Glomerular endothelial cell (primary cell): ENCODE results near the gene FSIP1. TPM values are rescaled to one million over a fixed set of nuclear protein-coding genes. Genes with fewer than 3 reads are reported as not detected.
"Not testable (repeated sequence)": the region's sequence is repeated elsewhere in the genome, so short reads cannot be mapped to it uniquely, and the experiment has no call there.

Experiments
- DNase-seq: peaks from one replicate; pipeline ENCODE4 v3.0.0-alpha.2; 2011; ENCODE audit warnings: low read depth, low spot score; ENCODE audit errors: extremely low read depth
- total RNA-seq: library from RNA; depleted of rRNA; stranded (reverse); fragments of >200 nt; gene quantifications from 2 replicates; pipeline ENCODE4 v1.2.3, GENCODE V29; 2015

The FSIP1 gene
- total RNA-seq: 0.06 and 0.73 TPM in 2 replicates

DNA sequence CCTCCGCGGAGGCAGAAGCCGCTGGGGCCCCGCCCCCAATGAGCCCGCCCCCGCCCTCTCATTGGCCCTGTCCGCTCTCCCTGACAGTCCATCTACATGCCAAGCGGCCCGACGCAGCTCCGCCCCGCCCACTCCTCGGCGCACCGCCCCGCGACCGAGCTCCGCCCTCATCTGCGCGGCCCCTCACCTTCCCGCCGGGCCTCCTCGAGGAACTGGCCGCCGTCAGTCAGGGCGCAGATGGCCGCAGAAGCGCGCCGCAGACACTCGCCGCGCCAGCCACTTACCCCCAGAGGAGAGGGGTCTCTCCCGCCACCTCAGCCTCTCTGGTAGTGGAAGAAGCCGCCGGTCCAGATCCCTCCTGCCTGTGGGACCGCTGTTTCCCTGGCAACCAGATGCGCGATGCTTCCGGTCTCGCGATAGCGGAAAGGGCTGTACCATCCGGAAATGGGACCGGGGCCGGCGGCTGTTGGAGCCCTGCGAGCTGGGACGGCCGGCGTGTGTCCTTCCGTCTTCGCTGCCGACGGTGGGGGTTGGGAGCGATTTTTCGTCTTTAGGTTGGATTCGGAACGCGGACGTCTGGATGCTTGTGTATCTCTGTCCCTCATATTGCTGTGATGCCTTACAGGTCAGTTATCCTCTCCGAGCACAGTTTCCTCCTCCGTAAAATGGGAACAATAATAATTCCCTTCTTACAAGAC lies at the start of gene FSIP1:
TSS of gene FSIP1 (minus strand) at position 401 of the 698 bp plus-strand sequence. CDS start 6,317 bp downstream, outside the sequence.
- DNase-seq: peak; percentile 60

DNA sequence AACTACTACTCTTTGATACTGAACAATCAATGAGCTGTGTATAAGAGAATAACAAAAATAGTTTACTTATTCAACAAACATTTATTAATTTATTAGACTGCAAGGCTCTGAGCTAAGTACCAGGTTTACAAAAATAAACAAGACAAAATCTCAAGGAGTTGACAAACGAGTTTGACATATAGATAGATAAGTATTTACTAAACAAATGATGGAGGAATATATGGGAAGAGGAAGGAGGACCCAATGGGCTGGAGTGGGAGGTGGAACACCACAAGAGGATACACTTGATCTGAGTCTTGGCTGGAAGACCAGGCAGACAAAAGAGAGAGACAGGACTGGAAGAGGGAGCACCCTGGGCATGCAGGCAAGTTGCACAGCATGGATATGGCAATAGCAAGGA lies 47.5 kb upstream of the FSIP1 start:
- no peak for DNase-seq

DNA sequence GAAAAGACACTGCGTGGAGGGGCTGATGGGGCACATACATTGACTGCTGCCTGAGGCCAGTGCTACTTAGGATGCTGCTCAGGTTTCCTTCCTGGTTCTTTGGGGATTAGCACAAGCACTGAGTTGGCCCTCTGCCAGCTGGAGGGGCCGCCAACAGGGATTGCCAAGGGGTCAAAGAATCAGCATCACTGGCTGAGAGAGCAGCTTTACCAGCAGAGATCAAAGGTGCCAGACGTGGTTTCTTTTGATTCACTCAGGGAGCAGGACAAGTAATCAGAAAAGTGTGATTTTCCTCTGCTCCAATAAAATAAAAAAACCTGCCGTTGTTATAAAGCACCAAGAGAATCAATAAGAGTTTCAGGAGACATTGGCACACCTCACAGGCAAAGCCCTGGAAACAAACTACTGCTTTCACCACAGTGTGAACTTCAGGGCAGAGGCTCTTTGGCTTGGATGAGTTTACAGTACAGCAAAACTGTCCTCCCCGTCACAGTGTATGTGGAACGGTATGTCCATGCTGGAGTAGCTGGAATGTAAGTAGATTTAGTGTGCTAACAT lies 45.8 kb upstream of the FSIP1 start:
- DNase-seq: no peak

DNA sequence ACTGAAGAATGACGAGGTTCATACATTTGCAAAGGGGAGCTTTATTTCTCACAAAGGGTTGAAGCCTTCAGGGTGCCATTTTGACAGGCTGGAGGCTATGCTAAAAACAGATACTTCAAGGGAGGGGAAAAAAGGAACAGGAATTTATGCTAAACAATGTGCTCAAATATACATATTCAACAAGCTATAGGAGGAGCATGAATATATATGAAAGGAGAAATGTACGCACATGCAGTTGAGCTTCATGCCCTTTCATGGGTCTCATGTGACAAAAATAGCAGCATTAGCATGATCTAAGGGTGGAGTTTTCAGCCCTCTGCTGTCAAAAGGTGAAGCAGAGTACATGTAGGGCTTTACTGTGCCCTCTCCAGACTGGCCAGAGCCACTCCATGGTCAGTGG lies 44.3 kb upstream of the FSIP1 start:
- no peak for DNase-seq

DNA sequence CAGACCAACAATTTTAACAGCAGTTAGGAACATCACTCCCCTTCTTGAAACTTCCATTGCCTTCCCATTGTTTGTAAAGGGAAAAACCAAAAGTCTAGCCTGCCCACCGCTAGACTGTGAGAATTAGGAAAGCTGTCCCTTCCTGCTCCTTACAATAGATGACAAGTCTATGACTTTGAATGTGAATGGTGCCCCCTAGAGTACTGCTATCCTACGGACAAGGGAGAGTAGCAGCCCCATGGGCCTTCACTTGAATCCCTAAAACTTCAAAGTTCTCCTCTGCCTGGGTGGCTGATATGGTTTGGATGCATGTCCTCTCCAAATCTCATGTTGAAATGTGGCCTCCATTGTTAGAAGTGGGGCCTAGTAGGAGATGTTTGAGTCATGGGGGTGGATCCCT lies 41.0 kb upstream of the FSIP1 start:
- no peak for DNase-seq

DNA sequence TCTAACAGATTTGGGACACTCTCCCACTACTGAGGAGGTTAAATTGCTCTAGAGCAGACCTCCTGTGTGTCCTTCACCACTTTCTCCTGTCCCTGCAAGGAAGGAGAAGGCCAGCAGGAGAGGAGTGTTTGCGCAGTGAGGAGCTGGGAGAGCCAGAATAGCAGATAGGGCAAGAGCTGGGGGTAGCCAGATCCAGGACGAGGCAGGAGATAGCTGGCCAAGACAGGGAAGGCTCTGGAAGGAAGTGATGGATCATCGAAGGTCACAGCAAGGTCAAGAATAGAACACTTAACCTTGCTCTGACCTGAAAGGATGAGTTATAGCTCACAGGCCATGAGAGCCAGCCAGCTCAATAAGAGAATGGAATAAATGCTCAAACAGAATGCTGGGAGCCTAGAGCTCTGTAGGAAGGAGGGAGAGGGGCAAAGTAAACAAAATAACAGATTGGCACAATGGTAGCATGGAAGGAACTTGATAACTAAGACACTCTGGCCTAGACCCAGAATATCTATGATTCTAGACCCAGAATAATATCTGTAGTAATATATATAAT lies 37.5 kb upstream of the FSIP1 start:
- no peak for DNase-seq

DNA sequence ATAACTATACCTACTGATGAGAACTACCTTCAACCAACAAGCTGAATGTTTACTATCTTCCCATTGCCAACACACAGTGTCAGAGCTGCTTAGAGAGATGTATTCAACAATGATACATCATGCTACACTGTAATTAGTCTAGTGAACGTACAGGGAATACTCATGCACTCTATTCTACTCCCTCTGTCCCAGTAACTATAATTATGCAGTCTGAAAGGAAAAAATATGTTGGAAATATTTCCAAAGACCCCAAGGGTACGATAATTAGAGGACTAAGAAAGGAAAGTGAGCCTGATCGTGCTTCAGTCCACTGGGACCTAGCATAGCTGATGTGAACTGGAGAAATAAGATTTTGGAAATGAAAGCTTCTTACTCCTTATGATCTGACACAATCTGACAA lies 36.9 kb upstream of the FSIP1 start:
- no peak for DNase-seq

DNA sequence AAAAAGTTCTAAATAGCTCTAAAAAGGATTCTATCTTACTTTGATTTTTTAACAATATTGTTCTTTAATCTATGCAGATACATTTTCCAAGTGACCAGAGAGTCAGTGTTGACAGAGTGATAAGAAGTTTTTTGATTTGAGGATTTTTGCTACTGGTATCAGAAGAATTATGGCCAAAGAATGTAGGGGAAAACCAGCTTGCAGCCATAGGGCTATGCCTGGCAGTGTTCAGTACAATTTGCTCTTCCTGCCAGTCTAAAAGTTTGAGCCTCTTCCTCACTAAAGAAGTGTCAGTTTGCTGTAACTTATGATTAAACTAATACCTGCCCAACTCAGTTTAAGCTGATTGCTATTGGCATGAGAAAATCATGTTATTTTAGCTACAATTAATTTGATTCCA lies 35.3 kb upstream of the FSIP1 start:
- no peak for DNase-seq

DNA sequence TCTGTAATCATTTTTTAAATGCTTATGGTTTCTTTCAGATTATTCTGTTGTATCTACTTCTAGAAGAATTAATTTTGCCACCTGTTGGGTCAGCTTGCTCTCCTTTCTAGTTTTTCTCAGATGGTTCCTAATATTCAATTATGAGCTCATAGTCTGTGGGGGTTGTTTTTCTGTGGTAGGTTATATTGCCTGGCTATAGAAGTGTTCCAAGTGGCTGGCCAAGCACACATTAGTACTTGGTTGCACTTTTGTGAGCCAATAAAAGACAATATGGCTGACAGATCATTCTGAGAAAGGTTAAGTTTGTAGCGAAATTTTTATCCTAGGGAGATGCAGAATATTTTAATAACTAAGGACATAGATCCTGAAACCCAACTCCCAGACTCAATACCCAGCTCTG lies 31.8 kb upstream of the FSIP1 start:
- no peak for DNase-seq

DNA sequence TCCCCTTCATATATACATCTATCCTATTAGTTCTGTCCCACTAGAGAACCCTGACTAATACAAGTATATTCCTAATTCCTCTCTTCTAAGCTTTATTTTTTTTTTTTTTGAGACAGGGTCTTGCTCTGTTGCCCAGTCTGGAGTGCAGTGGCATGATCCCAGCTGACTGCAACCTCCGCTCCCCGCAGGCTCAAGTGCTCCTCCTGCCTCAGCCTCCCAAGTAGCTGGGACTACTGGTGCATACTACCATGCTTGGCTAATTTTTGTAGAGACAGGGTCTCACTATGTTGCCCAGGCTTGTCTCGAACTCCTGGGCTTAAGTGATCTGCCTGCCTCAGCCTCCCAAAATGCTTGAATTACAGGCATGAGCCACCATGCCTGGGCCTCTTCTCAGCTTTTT lies 30.0 kb upstream of the FSIP1 start:
- DNase-seq: not testable (repeated sequence)

DNA sequence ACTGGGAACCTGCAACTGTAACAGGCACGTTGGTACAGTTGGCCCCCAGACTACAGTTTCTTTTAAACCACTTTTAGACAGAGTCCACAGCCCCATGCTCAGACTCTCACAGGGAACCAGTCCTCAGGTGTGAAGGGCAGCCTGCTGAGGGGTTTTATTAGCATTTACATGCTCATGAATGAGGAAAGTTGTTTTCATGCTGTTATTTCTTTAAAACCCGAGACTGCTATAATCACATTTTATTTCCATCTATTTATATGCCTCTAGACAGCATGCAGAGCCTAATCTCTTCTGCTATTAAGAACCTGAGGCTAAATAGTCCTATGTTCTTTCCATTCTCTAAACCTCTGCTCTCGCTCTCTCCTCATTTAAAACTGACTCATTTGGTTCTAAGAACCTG lies 26.3 kb upstream of the FSIP1 start:
- no peak for DNase-seq

DNA sequence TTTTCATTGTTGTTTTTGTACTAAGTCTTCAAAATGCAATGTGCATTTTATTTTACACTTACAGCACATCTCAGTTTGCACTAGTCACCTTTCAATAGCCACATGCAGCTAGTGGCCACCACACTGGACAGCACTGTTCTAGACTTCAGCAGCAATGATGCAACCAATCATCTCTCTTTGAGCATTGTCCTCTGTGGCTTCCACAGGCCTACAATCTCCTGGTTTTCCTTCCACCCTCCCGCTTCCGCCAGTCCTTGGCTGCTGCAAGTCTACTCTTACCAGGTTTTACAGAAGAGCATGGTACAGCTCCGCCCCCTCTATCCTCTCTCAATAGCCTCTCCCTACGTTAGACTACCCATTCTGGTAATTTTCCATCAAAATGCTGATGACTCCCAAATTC lies 25.1 kb upstream of the FSIP1 start:
- no peak for DNase-seq

DNA sequence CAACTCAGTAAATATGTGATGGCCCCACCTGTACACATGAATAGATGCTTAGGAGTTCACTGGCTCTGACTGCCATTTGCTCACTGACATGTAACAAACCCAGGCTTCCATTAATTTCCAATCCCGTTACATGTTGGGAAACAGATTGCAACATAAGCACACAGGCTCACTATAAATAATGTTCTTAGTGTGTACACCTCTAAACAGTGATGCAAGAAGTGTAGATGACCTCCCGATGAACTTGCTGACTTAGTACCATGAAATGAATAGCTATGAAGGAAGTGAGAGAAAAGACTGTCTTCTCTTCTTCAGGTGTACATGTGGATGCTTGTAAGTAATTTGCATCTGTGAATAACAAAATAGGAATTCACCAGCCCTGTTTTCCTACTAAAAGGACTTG lies 21.4 kb upstream of the FSIP1 start:
- DNase-seq: no peak

DNA sequence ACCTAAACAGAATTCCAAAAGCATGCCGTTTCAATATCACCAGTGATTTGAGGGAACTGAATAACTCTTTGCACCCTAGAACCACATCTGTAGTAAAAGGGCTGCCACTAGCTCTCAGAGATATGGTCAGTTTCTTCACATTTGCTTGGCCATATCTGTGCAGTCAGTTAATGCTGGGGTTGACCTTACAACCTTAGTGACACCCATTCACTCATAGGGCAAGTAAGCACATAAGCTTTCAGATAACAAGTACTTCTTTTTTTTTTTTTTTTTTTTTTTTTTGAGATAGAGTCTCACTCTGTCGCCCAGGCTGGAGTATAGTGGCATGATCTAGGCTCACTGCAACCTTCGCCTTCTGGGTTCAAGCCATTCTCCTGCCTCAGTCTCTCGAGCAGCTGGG lies 20.4 kb upstream of the FSIP1 start:
- DNase-seq: no peak

DNA sequence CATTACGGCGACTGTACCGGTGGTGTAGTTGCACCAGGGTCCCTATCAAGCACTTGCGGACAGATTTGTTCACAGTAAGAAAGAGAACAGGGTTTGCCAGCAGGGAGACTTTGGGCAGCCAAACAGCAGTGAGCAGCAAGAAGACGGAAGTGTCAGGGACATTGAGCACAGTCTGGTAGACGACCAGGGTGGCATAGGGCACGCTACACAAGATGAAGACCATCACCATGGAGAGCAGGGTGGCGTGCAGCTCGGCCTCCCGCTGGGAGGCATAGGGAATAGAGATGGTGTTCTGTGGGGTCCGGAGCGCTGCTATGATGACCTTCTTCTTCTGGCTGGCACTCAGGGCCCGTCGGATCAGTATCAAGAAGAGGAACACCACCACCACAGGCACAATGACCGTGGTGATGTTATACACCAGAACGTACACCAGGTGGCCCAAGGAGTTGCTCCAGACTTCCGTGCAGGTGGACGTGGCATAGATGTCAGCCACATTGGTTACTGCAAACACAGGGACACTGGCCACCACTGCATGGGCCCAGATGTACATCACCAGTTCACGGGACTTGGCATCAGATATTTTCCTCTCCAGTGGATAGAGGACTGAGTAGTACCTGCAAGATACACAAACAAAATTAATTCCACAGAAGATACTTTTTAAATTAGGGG lies 19.1 kb upstream of the FSIP1 start:
- DNase-seq: no peak

DNA sequence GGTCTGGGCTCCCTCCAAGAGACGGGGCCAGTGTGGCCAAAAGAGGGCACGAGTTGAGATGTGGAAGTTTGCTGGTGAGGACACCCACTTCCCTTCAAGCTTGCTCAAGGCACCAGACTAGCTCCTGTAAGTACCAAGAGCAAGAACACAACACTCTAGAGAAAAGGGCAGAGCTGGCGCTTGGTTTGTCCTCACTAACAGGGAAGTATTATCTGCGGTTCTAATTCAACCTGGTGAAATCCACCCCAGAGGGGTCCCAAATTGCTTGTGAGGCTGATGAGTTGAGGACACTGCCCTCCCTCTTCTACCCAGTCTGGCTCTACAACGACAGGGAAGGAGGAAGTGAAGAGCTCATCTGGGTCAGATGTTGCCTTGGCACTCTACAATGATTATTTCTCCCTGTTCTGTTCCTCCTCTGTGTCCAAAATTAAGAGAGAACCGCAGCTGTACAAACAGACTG lies 16.9 kb upstream of the FSIP1 start:
- no peak for DNase-seq

DNA sequence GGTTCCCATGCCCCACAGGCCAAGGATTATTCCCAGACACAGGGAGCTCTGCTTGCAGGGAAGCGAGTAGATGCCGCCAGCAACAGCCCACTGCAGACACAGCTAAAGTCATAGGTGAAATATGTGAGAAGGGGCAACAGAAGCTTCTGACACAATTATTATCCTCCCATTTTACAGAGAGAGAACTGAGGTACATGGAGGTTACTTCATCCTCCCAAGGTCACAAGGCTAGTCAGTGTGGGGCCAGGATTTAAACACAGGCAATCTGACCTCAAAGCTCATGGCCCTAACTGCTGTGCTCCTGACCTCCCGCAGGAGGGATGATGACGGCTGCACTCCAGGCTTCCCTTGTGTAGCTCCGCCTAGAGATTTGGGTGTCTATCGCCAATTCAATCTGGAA lies 15.7 kb upstream of the FSIP1 start:
- no peak for DNase-seq

DNA sequence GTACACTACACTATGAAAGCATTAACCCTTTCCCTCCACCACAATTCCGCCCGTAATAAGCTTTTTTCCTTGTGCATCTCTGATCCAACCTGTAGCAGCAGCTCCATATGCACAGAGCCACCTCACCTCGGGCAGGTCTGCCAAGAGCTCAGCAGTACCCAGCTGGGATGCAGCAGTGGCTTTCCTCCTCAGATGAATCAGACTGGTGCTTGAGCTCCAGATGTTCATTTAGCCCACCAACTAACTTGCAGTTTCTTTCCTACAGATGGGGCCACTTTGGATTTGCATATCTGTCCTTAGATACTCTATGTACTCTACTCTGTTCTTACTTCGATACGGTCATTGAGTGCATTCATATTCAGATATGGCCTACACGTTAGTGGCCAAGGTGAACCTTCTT lies 14.8 kb upstream of the FSIP1 start:
- no peak for DNase-seq

DNA sequence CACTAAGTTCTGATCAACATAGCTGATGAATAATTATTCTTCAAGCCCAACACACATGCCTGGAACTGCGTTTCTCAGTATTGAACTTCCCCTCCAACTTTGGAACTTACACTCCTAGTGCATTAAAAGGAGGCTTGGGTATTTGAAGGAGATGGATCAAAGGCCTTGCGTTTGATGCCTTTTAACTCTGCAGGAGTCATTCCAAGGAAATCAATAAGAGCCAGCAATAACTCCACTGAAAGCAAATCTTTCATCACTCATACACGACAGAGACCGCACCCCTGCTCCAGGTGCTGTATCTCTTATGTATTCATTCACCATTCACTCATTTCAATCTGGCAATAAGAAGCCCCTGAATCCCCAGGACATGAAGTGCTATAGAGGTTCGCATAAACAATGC lies 14.0 kb upstream of the FSIP1 start:
- DNase-seq: no peak

DNA sequence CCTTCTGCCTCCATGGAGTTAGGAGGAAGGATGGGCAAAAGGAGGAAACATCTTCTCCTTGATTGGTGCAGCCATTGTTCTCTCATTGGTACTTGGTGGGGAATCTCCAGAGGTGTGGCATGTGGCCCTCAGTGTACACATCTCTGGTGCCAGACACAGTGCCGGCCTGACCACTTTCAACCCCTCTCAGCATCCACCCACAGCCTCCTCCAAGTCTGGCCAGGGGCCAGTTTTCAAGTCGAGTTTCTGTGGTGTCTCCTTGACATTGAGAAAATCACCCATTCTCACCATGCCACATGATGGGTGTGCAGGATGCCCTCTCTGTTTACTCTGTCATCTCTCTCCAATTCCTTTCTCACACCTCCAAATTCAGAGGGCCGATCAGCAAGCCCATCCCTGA lies 12.8 kb upstream of the FSIP1 start:
- DNase-seq: no peak

DNA sequence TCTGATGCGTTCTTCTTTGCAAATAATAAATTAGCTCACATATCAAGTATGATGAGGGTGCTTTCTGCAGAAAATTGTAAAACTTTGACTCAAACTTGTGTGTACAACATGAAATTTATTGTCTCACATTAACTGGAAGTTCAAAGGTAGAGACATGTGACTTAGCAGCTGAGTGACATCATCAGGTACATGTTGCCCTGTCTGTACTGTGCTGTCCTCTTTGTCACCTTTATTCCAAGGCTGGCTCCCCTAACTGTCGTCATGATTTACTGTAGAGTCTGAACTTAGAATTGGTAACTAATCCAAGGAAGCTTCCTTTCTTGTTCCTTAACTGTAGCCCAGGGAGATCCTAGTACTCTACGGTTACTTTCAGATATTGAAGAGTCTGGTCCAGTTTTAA lies 12.3 kb upstream of the FSIP1 start:
- no peak for DNase-seq

DNA sequence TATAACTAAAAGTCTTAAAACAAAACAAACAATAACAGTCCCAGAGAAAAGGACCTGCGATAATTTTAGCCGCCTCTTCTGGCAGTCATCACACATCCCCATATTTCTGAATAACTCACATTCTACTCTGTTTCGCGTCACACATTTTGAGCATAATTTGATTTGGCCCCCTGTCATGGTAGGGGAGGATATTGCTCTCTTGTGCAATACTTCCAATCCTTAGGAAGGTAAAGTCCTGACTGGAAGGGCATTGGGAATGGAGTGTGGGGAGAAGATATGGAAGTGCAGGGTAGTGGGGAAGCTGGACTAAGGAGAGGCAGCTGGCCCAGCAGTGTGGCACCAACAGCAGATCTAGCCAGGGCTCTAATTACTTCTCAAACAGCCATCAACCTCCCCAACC lies 11.3 kb upstream of the FSIP1 start:
- no peak for DNase-seq
